ENCODE data around the gene EXOC2. TPM values are rescaled to one million over a fixed set of nuclear protein-coding genes. Genes with fewer than 3 reads are reported as not detected.

EXOC2 gene
- total RNA-seq, 1 donor from 2014 or later, result 22.6 TPM

- H3K4me1 Mint-ChIP-seq, result peaks cover 3% of the 10 kb centered on the region
- peaks cover 13% of the 10 kb centered on the region for H3K36me3 Mint-ChIP-seq (ENCODE audit: low read depth)
- no peaks in the 10 kb centered on the region for H3K9me3 Mint-ChIP-seq
- TF ChIP-seq CTCF (conservative IDR thresholded peaks at IDR 0.05), result no peak
- H3K4me3 Mint-ChIP-seq, result no peak overlapping the region
- no peak for DNase-seq (ENCODE audit: low read depth, low spot score)
- no peaks in the 10 kb centered on the region for H3K27me3 Mint-ChIP-seq (ENCODE audit: low read depth)
- H3K27ac Mint-ChIP-seq (ENCODE audit: unreplicated experiment), result no peak overlapping the region
These were observed 99.1 kb downstream of the EXOC2 start for GRCh38 chr6:593907-594212.

DNA sequence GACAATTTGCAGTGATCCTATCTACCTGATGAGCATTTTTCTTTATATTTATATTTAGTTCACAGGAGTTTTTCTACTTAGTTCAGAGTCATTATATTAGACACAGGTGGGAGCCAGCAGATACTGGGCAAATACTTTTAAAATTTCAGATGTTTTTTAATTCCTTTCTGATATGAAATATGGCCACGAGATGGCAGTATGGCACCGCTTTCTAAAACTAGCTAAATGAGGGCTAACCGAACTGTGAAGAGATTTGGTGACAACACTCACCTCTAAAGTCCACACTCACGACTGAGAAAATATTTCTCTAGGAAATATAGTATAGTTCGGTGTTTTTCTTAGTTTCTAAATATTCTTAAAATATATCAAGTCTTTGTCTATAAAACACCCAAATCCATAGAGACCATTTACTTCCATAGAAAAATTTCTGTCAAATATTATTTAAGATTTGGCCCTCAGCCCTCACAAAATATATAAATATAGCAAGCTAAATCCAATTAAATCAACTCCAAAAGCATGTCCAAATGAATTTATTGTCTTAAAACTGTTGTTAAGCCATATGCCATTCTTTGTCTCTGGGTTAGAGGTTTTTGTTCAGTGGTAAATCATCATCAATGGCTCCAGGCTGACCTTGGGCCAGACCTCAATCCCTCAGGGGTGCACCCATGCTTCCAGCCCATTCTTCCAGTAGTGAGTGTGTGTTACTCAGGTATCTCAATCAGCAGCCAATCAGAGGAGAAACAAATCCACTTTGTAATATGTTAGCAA is 99.6 kb downstream of the EXOC2 start:
- H3K9me3 Mint-ChIP-seq, result no peaks in the 10 kb centered on the region
- H3K36me3 Mint-ChIP-seq (ENCODE audit: low read depth), result peaks cover 13% of the 10 kb centered on the region
- H3K4me1 Mint-ChIP-seq, result peaks cover 3% of the 10 kb centered on the region
- no peaks in the 10 kb centered on the region for H3K27me3 Mint-ChIP-seq (ENCODE audit: low read depth)
- H3K27ac Mint-ChIP-seq (ENCODE audit: unreplicated experiment), result no peak overlapping the region
- H3K4me3 Mint-ChIP-seq, result no peak overlapping the region
- peak; percentile 60 for DNase-seq (ENCODE audit: low read depth, low spot score)
- peak; percentile 89 for TF ChIP-seq CTCF (conservative IDR thresholded peaks at IDR 0.05)

DNA sequence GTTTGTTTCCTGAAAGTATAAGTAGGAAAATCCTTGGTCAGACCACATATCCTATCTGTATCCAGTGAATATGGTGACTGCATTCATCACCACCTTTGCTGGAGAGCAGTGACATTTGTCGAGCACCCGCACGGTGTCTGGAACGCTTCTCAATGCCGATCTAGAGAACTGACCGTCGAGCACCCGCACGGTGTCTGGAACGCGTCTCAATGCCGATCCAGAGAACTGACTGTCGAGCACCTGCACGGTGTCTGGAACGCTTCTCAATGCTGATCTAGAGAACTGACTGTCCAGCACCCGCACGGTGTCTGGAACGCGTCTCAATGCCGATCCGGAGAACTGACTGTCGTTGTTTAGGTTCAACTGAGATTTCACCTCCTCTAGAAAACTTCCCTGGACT is 103.8 kb downstream of the EXOC2 start:
- TF ChIP-seq CTCF (conservative IDR thresholded peaks at IDR 0.05), result no peak
- no peak overlapping the region for H3K27ac Mint-ChIP-seq (ENCODE audit: unreplicated experiment)

DNA sequence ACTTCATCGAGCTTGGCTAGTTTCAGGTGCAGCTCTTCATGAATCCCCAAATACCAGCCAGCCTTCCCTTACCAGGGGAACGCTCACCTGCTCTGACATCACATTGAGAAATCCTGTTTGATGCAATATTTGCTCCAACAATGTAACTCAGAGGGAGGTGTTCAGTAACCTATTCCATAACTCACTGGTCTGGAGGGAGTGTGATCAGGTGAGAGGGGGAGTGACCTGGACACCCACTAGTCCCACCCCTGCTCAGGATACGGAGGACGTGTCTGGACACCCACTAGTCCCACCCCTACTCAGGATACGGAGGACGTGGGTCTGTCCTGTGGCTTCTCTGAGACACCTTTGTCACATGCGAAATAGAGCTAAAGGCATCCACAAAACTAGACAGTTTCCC is 106.4 kb downstream of the EXOC2 start:
- Mint-ChIP-seq H3K27me3 (ENCODE audit: low read depth) (peaks cover 6% of the 10 kb centered on the region), H3K4me1 (peaks cover 17% of the 10 kb centered on the region), H3K9me3 (no peaks in the 10 kb centered on the region), H3K4me3 (no peak overlapping the region), H3K36me3 (ENCODE audit: low read depth) (peaks cover 13% of the 10 kb centered on the region), H3K27ac (ENCODE audit: unreplicated experiment) (no peak overlapping the region)
- no peak for DNase-seq (ENCODE audit: low read depth, low spot score)
- TF ChIP-seq CTCF (conservative IDR thresholded peaks at IDR 0.05), result no peak

More for the DNA sequence above, 103.8 kb downstream of the EXOC2 start:
- no peak overlapping the region for H3K4me3 Mint-ChIP-seq
- H3K4me1 Mint-ChIP-seq, result peaks cover 3% of the 10 kb centered on the region
- peaks cover 13% of the 10 kb centered on the region for H3K36me3 Mint-ChIP-seq (ENCODE audit: low read depth)
- no peaks in the 10 kb centered on the region for H3K9me3 Mint-ChIP-seq
- H3K27me3 Mint-ChIP-seq (ENCODE audit: low read depth), result no peaks in the 10 kb centered on the region
- DNase-seq (ENCODE audit: low read depth, low spot score), result no peak

DNA sequence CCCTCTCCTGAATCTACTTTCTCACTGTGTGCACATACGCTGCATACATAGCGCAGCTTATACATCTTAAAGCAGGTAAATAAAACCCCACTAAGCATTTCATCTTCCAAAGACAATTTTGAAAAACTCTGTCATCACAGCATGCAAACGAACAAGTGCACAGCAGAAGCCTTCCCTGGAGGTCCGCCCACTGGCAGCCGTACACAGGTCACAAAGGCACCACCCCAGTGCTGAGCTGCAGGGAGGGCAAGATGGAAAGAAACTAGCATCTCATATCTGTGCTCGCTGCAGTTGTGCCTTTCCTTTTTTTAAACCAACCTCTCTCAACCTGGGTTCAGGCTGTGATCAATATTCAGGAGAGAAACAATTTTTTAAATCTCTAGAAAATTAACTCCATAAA is 109.3 kb downstream of the EXOC2 start:
- no peaks in the 10 kb centered on the region for H3K36me3 Mint-ChIP-seq (ENCODE audit: low read depth)
- no peak for DNase-seq (ENCODE audit: low read depth, low spot score)
- peaks cover 6% of the 10 kb centered on the region for H3K27me3 Mint-ChIP-seq (ENCODE audit: low read depth)
- no peak for TF ChIP-seq CTCF (conservative IDR thresholded peaks at IDR 0.05)
- no peak overlapping the region for H3K27ac Mint-ChIP-seq (ENCODE audit: unreplicated experiment)
- no peak overlapping the region for H3K4me3 Mint-ChIP-seq
- peaks cover 17% of the 10 kb centered on the region for H3K4me1 Mint-ChIP-seq
- no peaks in the 10 kb centered on the region for H3K9me3 Mint-ChIP-seq

Measured in neural crest cell (in vitro differentiated cells).